BE2C (cell line): Measurements from ENCODE around the gene KRTAP12-2.
"Not testable (repeated sequence)": the region's sequence is repeated elsewhere in the genome, so short reads cannot be mapped to it uniquely, and the experiment has no call there.

Experiments used
- DNase-seq: peaks from one replicate; pipeline ENCODE4 v3.0.0-alpha.2; 2020
- H3K27me3 ChIP-seq: fragments of 250-450 bp; sonication (Bioruptor Pico); 2 replicates; pipeline ENCODE4 v1.5.1; 2020; ENCODE audit warnings: mild to moderate bottlenecking
- H3K36me3 ChIP-seq: fragments of 250-450 bp; sonication (Bioruptor Pico); 2 replicates; pipeline ENCODE4 v1.5.1; 2020; ENCODE audit warnings: mild to moderate bottlenecking
- H3K4me1 ChIP-seq: fragments of 250-450 bp; sonication (Bioruptor Pico); 2 replicates; pipeline ENCODE4 v1.5.1; 2020
- H3K4me3 ChIP-seq: 2 replicates; pipeline ENCODE4 v1.5.1; 2011; ENCODE audit warnings: low read depth, low read length
- H3K9me3 ChIP-seq: fragments of 250-450 bp; sonication (Bioruptor Pico); 2 replicates; pipeline ENCODE4 v1.5.1; 2020
- CTCF ChIP-seq: IDR thresholded peaks from 2 replicates; pipeline ENCODE4 v1.5.1; 2012; ENCODE audit warnings: mild to moderate bottlenecking, low read depth, low read length

The KRTAP12-2 gene

GRCh38 chr21:44686000-44686781 lies 19.5 kb upstream of the KRTAP12-2 start:
- Histone ChIP-seq H3K27me3 (peaks cover 70% of the 10 kb centered on the region), H3K4me3 (no peak overlapping the region), H3K36me3 (no peaks in the 10 kb centered on the region), H3K4me1 (no peaks in the 10 kb centered on the region), H3K9me3 (no peaks in the 10 kb centered on the region)
- TF ChIP-seq CTCF = no peak
- no peak for DNase-seq

GRCh38 chr21:44685050-44685449 lies 18.3 kb upstream of the KRTAP12-2 start:
- not testable (repeated sequence) for H3K4me3 ChIP-seq, H3K36me3 ChIP-seq, DNase-seq, H3K4me1 ChIP-seq, H3K9me3 ChIP-seq
- peaks cover 68% of the 10 kb centered on the region for H3K27me3 ChIP-seq

GRCh38 chr21:44684483-44684882 lies 17.8 kb upstream of the KRTAP12-2 start:
- no peak for TF ChIP-seq CTCF
- Histone ChIP-seq H3K27me3 (peaks cover 65% of the 10 kb centered on the region), H3K4me3 (no peak overlapping the region), H3K4me1 (no peaks in the 10 kb centered on the region), H3K9me3 (no peaks in the 10 kb centered on the region), H3K36me3 (no peaks in the 10 kb centered on the region)
- no peak for DNase-seq

- no peaks in the 10 kb centered on the region for H3K4me1 ChIP-seq
- TF ChIP-seq CTCF = no peak
- DNase-seq = no peak
- H3K27me3 ChIP-seq = peaks cover 66% of the 10 kb centered on the region
- no peaks in the 10 kb centered on the region for H3K9me3 ChIP-seq
- no peak overlapping the region for H3K4me3 ChIP-seq
- no peaks in the 10 kb centered on the region for H3K36me3 ChIP-seq
These were observed 17.4 kb upstream of the KRTAP12-2 start for GRCh38 chr21:44684077-44684476.

GRCh38 chr21:44682580-44683151 lies 15.9 kb upstream of the KRTAP12-2 start:
- Histone ChIP-seq H3K27me3 (peaks cover 60% of the 10 kb centered on the region), H3K36me3 (no peaks in the 10 kb centered on the region), H3K9me3 (no peaks in the 10 kb centered on the region), H3K4me1 (no peaks in the 10 kb centered on the region), H3K4me3 (no peak overlapping the region)
- no peak for DNase-seq
- no peak for TF ChIP-seq CTCF

- DNase-seq = no peak
- Histone ChIP-seq H3K4me3 (no peak within 1 kb of the TSS), H3K27me3 (peaks cover 58% of the 10 kb centered on the region), H3K36me3 (no peaks in the 10 kb centered on the region), H3K4me1 (no peaks in the 10 kb centered on the region), H3K9me3 (no peaks in the 10 kb centered on the region)
- no peak for TF ChIP-seq CTCF
These were observed 15.3 kb upstream of the KRTAP12-2 start, which contains the start of gene KRTAP12-1 for GRCh38 chr21:44681861-44682579. Gene KRTAP12-1, minus strand, starts transcription at chr21:44682163. Its CDS starts 40 bp downstream, at chr21:44682123.
